ENCODE measurements around the gene STPG3.

The STPG3 gene

GRCh38 chr9:137247135-137247915 lies 3.8 kb upstream of the STPG3 start:
- no peaks in the 10 kb centered on the region for H3K27me3 ChIP-seq (replicated peaks)
- no peak for DNase-seq
- H3K36me3 ChIP-seq (replicated peaks), result peaks cover 17% of the 10 kb centered on the region
- no peak overlapping the region for H3K4me3 ChIP-seq (ENCODE audit: low read depth, low read length)
- TF ChIP-seq CTCF (IDR thresholded peaks at IDR 0.05; ENCODE audit: low read depth, low read length, missing control alignments), result no peak
- H3K27ac ChIP-seq, result no peak overlapping the region
- in situ Hi-C loops (cut with HindIII; ENCODE audit: low pct_ligation_motif_present, low sequenced_read_pairs), result no loop called here

GRCh38 chr9:137247916-137248175 lies 3.2 kb upstream of the STPG3 start:
- Histone ChIP-seq H3K27ac (no peak overlapping the region), H3K4me3 (ENCODE audit: low read depth, low read length) (no peak overlapping the region), H3K36me3 (replicated peaks) (peaks cover 12% of the 10 kb centered on the region), H3K27me3 (replicated peaks) (no peaks in the 10 kb centered on the region)
- no peak for TF ChIP-seq CTCF (IDR thresholded peaks at IDR 0.05; ENCODE audit: low read depth, low read length, missing control alignments)
- DNase-seq, result no peak
- in situ Hi-C loops (cut with HindIII; ENCODE audit: low pct_ligation_motif_present, low sequenced_read_pairs), result no loop called here

GRCh38 chr9:137250329-137251193 lies 525 bp upstream of the STPG3 start:
- H3K27me3 ChIP-seq (replicated peaks), result no peaks in the 10 kb centered on the region
- no peak for DNase-seq
- H3K4me3 ChIP-seq (ENCODE audit: low read depth, low read length), result no peak overlapping the region
- in situ Hi-C loops (cut with HindIII; ENCODE audit: low pct_ligation_motif_present, low sequenced_read_pairs), result no loop called here
- H3K27ac ChIP-seq, result no peak overlapping the region
- no peak for TF ChIP-seq CTCF (IDR thresholded peaks at IDR 0.05; ENCODE audit: low read depth, low read length, missing control alignments)
- no peaks in the 10 kb centered on the region for H3K36me3 ChIP-seq (replicated peaks)

- Histone ChIP-seq H3K27ac (no peak overlapping the region), H3K4me3 (ENCODE audit: low read depth, low read length) (no peak overlapping the region), H3K36me3 (replicated peaks) (peaks cover 5% of the 10 kb centered on the region), H3K27me3 (replicated peaks) (no peaks in the 10 kb centered on the region)
- in situ Hi-C loops (cut with HindIII; ENCODE audit: low pct_ligation_motif_present, low sequenced_read_pairs), result no loop called here
- no peak for TF ChIP-seq CTCF (IDR thresholded peaks at IDR 0.05; ENCODE audit: low read depth, low read length, missing control alignments)
- no peak for DNase-seq
These were observed 593 bp downstream of the STPG3 start for GRCh38 chr9:137251490-137252268.

GRCh38 chr9:137252555-137253506 lies 1.7 kb downstream of the STPG3 start:
- in situ Hi-C loops (cut with HindIII; ENCODE audit: low pct_ligation_motif_present, low sequenced_read_pairs), result no loop called here
- DNase-seq, result no peak
- no peak overlapping the region for H3K4me3 ChIP-seq (ENCODE audit: low read depth, low read length)
- no peak for TF ChIP-seq CTCF (IDR thresholded peaks at IDR 0.05; ENCODE audit: low read depth, low read length, missing control alignments)
- no peak overlapping the region for H3K27ac ChIP-seq
- H3K27me3 ChIP-seq (replicated peaks), result no peaks in the 10 kb centered on the region
- H3K36me3 ChIP-seq (replicated peaks), result peaks cover 9% of the 10 kb centered on the region

Data from brain microvascular endothelial cell (primary cell).